Neuronal stem cell (in vitro differentiated cells): ENCODE measurements around the gene PCMTD2.

Source experiments
- DNase-seq: peaks from one replicate; pipeline ENCODE4 v3.0.0-alpha.2; 2013; ENCODE audit warnings: low spot score
- H2AFZ ChIP-seq: one replicate; pipeline ENCODE4 v1.6.1; 2013; ENCODE audit warnings: mild to moderate bottlenecking, low read length, inconsistent platforms
- H2AK5ac ChIP-seq: 2 replicates; pipeline ENCODE4 v1.6.1; 2013; ENCODE audit warnings: low read depth, mild to moderate bottlenecking, inconsistent platforms, low read length, moderate library complexity, mixed read lengths
- H2BK120ac ChIP-seq: 2 replicates; pipeline ENCODE4 v1.6.1; 2013; ENCODE audit warnings: low read depth, mild to moderate bottlenecking, inconsistent platforms, low read length, moderate library complexity, mixed read lengths
- H2BK12ac ChIP-seq: one replicate; pipeline ENCODE4 v1.6.1; 2013; ENCODE audit warnings: low read length, inconsistent platforms
- H2BK15ac ChIP-seq: 2 replicates; pipeline ENCODE4 v1.6.1; 2013; ENCODE audit warnings: mild to moderate bottlenecking, low read length, inconsistent platforms, mixed read lengths
- H2BK5ac ChIP-seq: one replicate; pipeline ENCODE4 v1.6.1; 2013; ENCODE audit warnings: inconsistent platforms, mild to moderate bottlenecking, low read length, moderate library complexity
- H3K14ac ChIP-seq: one replicate; pipeline ENCODE4 v1.6.1; 2013; ENCODE audit warnings: low read length, inconsistent platforms
- H3K18ac ChIP-seq: 2 replicates; pipeline ENCODE4 v1.6.1; 2013; ENCODE audit warnings: low read length, inconsistent platforms
- H3K23ac ChIP-seq: 2 replicates; pipeline ENCODE4 v1.6.1; 2013; ENCODE audit warnings: low read depth, mild to moderate bottlenecking, mixed read lengths, low read length, inconsistent platforms; ENCODE audit not compliant: poor library complexity
- H3K27ac ChIP-seq: replicated peaks from 3 replicates; pipeline ENCODE4 v1.5.1; 2013; ENCODE audit warnings: low read length, inconsistent platforms
- H3K27me3 ChIP-seq, 3 experiments: 2 replicates each; pipeline ENCODE4 v1.6.1; 2013; ENCODE audit warnings: low read length in 3 of 3, mild to moderate bottlenecking in 2 of 3, inconsistent platforms in 1 of 3, low read depth in 1 of 3, mixed read lengths in 1 of 3, moderate library complexity in 1 of 3; ENCODE audit not compliant: control insufficient read depth in 3 of 3, insufficient read depth in 3 of 3
- H3K36me3 ChIP-seq, 2 donors: replicated peaks in 1 of 2; 2 replicates each; pipeline ENCODE4 v1.6.1; 2013; ENCODE audit warnings: low read length in 2 of 2; ENCODE audit not compliant: control insufficient read depth in 2 of 2, insufficient read depth in 2 of 2
- H3K4ac ChIP-seq: 2 replicates; pipeline ENCODE4 v1.6.1; 2013; ENCODE audit warnings: inconsistent platforms, mild to moderate bottlenecking, low read length, moderate library complexity
- H3K4me1 ChIP-seq, 2 donors: 1 replicate in 1 of 2; 2 replicates in 1 of 2; pipeline ENCODE4 v1.6.1; 2013; ENCODE audit warnings: low read length in 2 of 2, low read depth in 1 of 2; ENCODE audit not compliant: control insufficient read depth in 2 of 2, insufficient read depth in 1 of 2
- H3K4me2 ChIP-seq: one replicate; pipeline ENCODE4 v1.6.1; 2013; ENCODE audit warnings: mild to moderate bottlenecking, low read length, inconsistent platforms; ENCODE audit not compliant: insufficient read depth, poor library complexity, severe bottlenecking
- H3K4me3 ChIP-seq, 2 donors: 2 replicates each; pipeline ENCODE4 v1.5.1; 2013; ENCODE audit warnings: low read length in 2 of 2, mild to moderate bottlenecking in 2 of 2, inconsistent platforms in 1 of 2, moderate library complexity in 1 of 2
- H3K79me1 ChIP-seq: one replicate; pipeline ENCODE4 v1.6.1; 2013; ENCODE audit warnings: low read depth, mild to moderate bottlenecking, inconsistent platforms, low read length, moderate library complexity
- H3K9ac ChIP-seq: one replicate; pipeline ENCODE4 v1.6.1; 2013; ENCODE audit warnings: mild to moderate bottlenecking, low read depth, low read length, inconsistent platforms; ENCODE audit not compliant: poor library complexity
- H3K9me3 ChIP-seq, 2 donors: replicated peaks in 1 of 2; 2 replicates each; pipeline versions ENCODE3 to v1.6.1; 2013; ENCODE audit warnings: low read length in 2 of 2, mild to moderate bottlenecking in 2 of 2, inconsistent platforms in 1 of 2, low read depth in 1 of 2, mixed read lengths in 1 of 2, moderate library complexity in 1 of 2; ENCODE audit not compliant: control insufficient read depth in 2 of 2, insufficient read depth in 1 of 2
- H4K8ac ChIP-seq: one replicate; pipeline ENCODE4 v1.6.1; 2013; ENCODE audit warnings: low read depth, mild to moderate bottlenecking, inconsistent platforms, low read length, moderate library complexity
- H4K91ac ChIP-seq: one replicate; pipeline ENCODE4 v1.6.1; 2013; ENCODE audit warnings: low read length, low read depth, mild to moderate bottlenecking, inconsistent platforms; ENCODE audit not compliant: poor library complexity
- WGBS, 2 donors: extraction: QIAGEN DNeasy Blood & Tissue Kit; methylation state at CpG; one replicate each; pipeline ENCODE4 v1.1.7; 2013; ENCODE audit warnings: missing lambda C conversion rate in 2 of 2, mixed read lengths in 1 of 2; ENCODE audit not compliant: insufficient read length in 2 of 2, insufficient replicate concordance in 1 of 2; ENCODE audit errors: extremely low coverage in 2 of 2; 5-methylcytosine and 5-hydroxymethylcytosine counted together

The PCMTD2 gene

GRCh38 chr20:64271636-64272035, 16.1 kb downstream of the PCMTD2 start:
- WGBS, 2 donors, result no CpG with 5 or more reads among the region's 11 CpGs

GRCh38 chr20:64273109-64273508, 17.6 kb downstream of the PCMTD2 start:
- H3K27ac ChIP-seq, result no peak overlapping the region
- H3K23ac ChIP-seq, result no peak overlapping the region
- H3K79me1 ChIP-seq, result peaks cover 10% of the 10 kb centered on the region
- H2BK5ac ChIP-seq, result no peak overlapping the region
- no peak overlapping the region for H3K4me2 ChIP-seq
- no peak overlapping the region for H3K4ac ChIP-seq
- DNase-seq, result no peak
- no CpG with 5 or more reads among the region's 19 CpGs for WGBS, 2 donors
- H2BK15ac ChIP-seq, result no peak overlapping the region
- no peak overlapping the region for H3K4me3 ChIP-seq
- peaks cover 9 to 12% of the 10 kb centered on the region in 2 donors for H3K9me3 ChIP-seq
- H2AK5ac ChIP-seq, result no peak overlapping the region
- H3K36me3 ChIP-seq, result peaks cover 12 to 33% of the 10 kb centered on the region in 2 donors
- H2BK120ac ChIP-seq, result no peak overlapping the region
- no peak overlapping the region for H3K18ac ChIP-seq
- H2BK12ac ChIP-seq, result no peak overlapping the region
- H3K4me1 ChIP-seq, result peaks cover 0 to 4% of the 10 kb centered on the region in 2 donors
- H4K8ac ChIP-seq, result no peak overlapping the region
- H3K14ac ChIP-seq, result no peak overlapping the region
- no peak overlapping the region for H2AFZ ChIP-seq
- peaks cover 0 to 2% (median 0%) of the 10 kb centered on the region in 3 experiments for H3K27me3 ChIP-seq
- no peak overlapping the region for H4K91ac ChIP-seq
- H3K9ac ChIP-seq, result no peak overlapping the region

More at GRCh38 chr20:64271636-64272035, 16.1 kb downstream of the PCMTD2 start:
- H3K27me3 ChIP-seq, result peaks cover 0 to 2% (median 0%) of the 10 kb centered on the region in 3 experiments
- no peak overlapping the region for H2BK12ac ChIP-seq
- no peak overlapping the region for H4K91ac ChIP-seq
- no peak overlapping the region for H3K9ac ChIP-seq
- peaks cover 9 to 12% of the 10 kb centered on the region in 2 donors for H3K9me3 ChIP-seq
- H3K4me3 ChIP-seq, result no peak overlapping the region
- H2BK15ac ChIP-seq, result no peak overlapping the region
- H3K4me2 ChIP-seq, result no peak overlapping the region
- H2AFZ ChIP-seq, result no peak overlapping the region
- peaks cover 10% of the 10 kb centered on the region for H3K79me1 ChIP-seq
- no peak overlapping the region for H3K27ac ChIP-seq
- no peak overlapping the region for H3K18ac ChIP-seq
- no peak overlapping the region for H3K23ac ChIP-seq
- H2BK120ac ChIP-seq, result no peak overlapping the region
- no peak overlapping the region for H3K4ac ChIP-seq
- no peak for DNase-seq
- no peak overlapping the region for H2BK5ac ChIP-seq
- peaks cover 12 to 39% of the 10 kb centered on the region in 2 donors for H3K36me3 ChIP-seq
- H3K4me1 ChIP-seq, result peaks cover 0 to 6% of the 10 kb centered on the region in 2 donors
- no peak overlapping the region for H4K8ac ChIP-seq
- H3K14ac ChIP-seq, result no peak overlapping the region
- H2AK5ac ChIP-seq, result no peak overlapping the region

GRCh38 chr20:64276817-64277216, 21.3 kb downstream of the PCMTD2 start:
- H2BK5ac ChIP-seq, result no peak overlapping the region
- no peak overlapping the region for H3K23ac ChIP-seq
- no peak overlapping the region for H2BK15ac ChIP-seq
- H2BK120ac ChIP-seq, result no peak overlapping the region
- no peak overlapping the region for H2BK12ac ChIP-seq
- no peak overlapping the region for H3K4ac ChIP-seq
- H3K79me1 ChIP-seq, result peaks cover 1% of the 10 kb centered on the region
- no peak overlapping the region for H3K4me2 ChIP-seq
- H3K4me1 ChIP-seq, result no peaks in the 10 kb centered on the region
- WGBS, 2 donors, result no CpG with 5 or more reads among the region's 7 CpGs
- H2AK5ac ChIP-seq, result no peak overlapping the region
- H3K36me3 ChIP-seq, result peaks cover 4 to 22% of the 10 kb centered on the region in 2 donors
- H3K27ac ChIP-seq, result no peak overlapping the region
- no peak overlapping the region for H3K18ac ChIP-seq
- H3K14ac ChIP-seq, result no peak overlapping the region
- no peak overlapping the region for H2AFZ ChIP-seq
- H3K27me3 ChIP-seq, result peaks cover 0 to 4% (median 0%) of the 10 kb centered on the region in 3 experiments
- H3K9ac ChIP-seq, result no peak overlapping the region
- H4K91ac ChIP-seq, result no peak overlapping the region
- H3K4me3 ChIP-seq, result no peak overlapping the region
- no peak for DNase-seq
- peaks cover 0 to 2% of the 10 kb centered on the region in 2 donors for H3K9me3 ChIP-seq
- H4K8ac ChIP-seq, result no peak overlapping the region

- peaks cover 0 to 4% (median 0%) of the 10 kb centered on the region in 3 experiments for H3K27me3 ChIP-seq
- H3K79me1 ChIP-seq, result peaks cover 1% of the 10 kb centered on the region
- no peaks in the 10 kb centered on the region for H3K4me1 ChIP-seq
- no peak overlapping the region for H2AFZ ChIP-seq
- H2BK15ac ChIP-seq, result no peak overlapping the region
- no peak overlapping the region for H2BK5ac ChIP-seq
- H2AK5ac ChIP-seq, result no peak overlapping the region
- peaks cover 4 to 18% of the 10 kb centered on the region in 2 donors for H3K36me3 ChIP-seq
- H3K9ac ChIP-seq, result no peak overlapping the region
- no peak overlapping the region for H3K4me3 ChIP-seq
- no peak for DNase-seq
- no peak overlapping the region for H3K4me2 ChIP-seq
- H2BK12ac ChIP-seq, result no peak overlapping the region
- H3K23ac ChIP-seq, result peak overlapping the region; percentile 67
- no peak overlapping the region for H4K8ac ChIP-seq
- no peak overlapping the region for H3K27ac ChIP-seq
- H3K14ac ChIP-seq, result peak overlapping the region; percentile 44
- no peak overlapping the region for H4K91ac ChIP-seq
- no peak overlapping the region for H3K4ac ChIP-seq
- H2BK120ac ChIP-seq, result no peak overlapping the region
- WGBS, 2 donors, result no CpG with 5 or more reads among the region's 10 CpGs
- H3K9me3 ChIP-seq, result peaks cover 0 to 2% of the 10 kb centered on the region in 2 donors
- no peak overlapping the region for H3K18ac ChIP-seq
Observed at GRCh38 chr20:64277571-64278316, 22.2 kb downstream of the PCMTD2 start.
